Adrenal gland (tissue), 5 donors: ENCODE measurements around the gene NBPF1.
"Not testable (repeated sequence)": the region's sequence is repeated elsewhere in the genome, so short reads cannot be mapped to it uniquely, and the experiment has no call there.

Experiments used
- CTCF ChIP-seq, 6 experiments: fragments of 450-650 bp in 4 of 6; fragments of 200-600 bp in 2 of 6; sonication (generic) in 1 of 6; IDR thresholded peaks; 1 replicate in 5 of 6; 2 replicates in 1 of 6; pipeline versions ENCODE4 v1.5.1 to v1.8.0; 2016 to 2021; ENCODE audit warnings: antibody characterized with exemption in 6 of 6, mild to moderate bottlenecking in 2 of 6, moderate library complexity in 1 of 6
- POLR2A ChIP-seq, 2 donors: fragments of 450-650 bp; IDR thresholded peaks; one replicate each; pipeline ENCODE4 v1.6.1; 2017; ENCODE audit warnings: antibody characterized with exemption in 2 of 2, mild to moderate bottlenecking in 2 of 2, moderate library complexity in 1 of 2
- donor health status: DM: no; HTN: no; CAD: no.

- TF ChIP-seq POLR2A, CTCF (IDR thresholded peaks at IDR 0.05): not testable (repeated sequence)
These were observed 85.0 kb downstream of the NBPF1 start for GRCh38 chr1:16528338-16528737.
